Posterior vena cava (tissue), 2 donors: ENCODE data around the gene LRRC72. TPM values are rescaled to one million over a fixed set of nuclear protein-coding genes. Genes with fewer than 3 reads are reported as not detected.

Source experiments
- DNase-seq: peaks from one replicate; pipeline ENCODE4 v3.0.0-alpha.2; 2020; ENCODE audit warnings: low spot score
- intact Hi-C, 2 donors: fragments of 100-400 bp; cut with DNase I; formaldehyde crosslinking; loops; one replicate each; pipeline versions ENCODE4 v1.14.1 to v1.14.2; 2022 to 2023
- total RNA-seq, 2 donors: library from RNA; stranded (reverse); fragmentation: NEBNext Ultra II Directional; extraction: Animal tissue kit (Norgen Biotek cat#: 25700); gene quantifications; one replicate each; pipeline ENCODE4 v1.2.1, GENCODE V29; 2021
- donor health status: DM: yes; HTN: yes; CAD: no.
- donor health status: DM: yes; HTN: yes; CAD: no.

LRRC72 gene
- total RNA-seq, 2 donors from 2014 or later, result not detected

GRCh38 chr7:16604054-16604453 lies 77.4 kb downstream of the LRRC72 start:
- intact Hi-C loops, result no loop called here
- no peak for DNase-seq

DNA sequence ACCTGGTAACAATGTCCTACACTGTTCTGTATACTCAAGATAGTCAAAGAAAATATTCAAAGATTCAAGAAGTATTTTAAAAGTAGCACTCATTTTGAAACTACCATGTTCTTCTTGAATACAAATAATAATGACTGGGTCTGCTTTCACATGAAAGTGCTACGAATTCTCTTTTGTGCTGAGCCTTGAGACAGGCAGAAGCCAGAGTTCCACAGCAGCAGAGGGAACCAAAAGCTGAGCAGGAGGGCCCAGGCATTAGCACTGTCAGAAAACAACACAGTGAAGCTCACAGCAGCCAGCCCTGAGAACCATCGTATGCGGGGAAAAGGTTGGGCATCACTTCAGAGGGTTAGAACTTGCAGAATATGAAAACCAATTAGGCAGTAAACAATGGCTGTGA lies 80.1 kb downstream of the LRRC72 start:
- intact Hi-C loops, result no loop called here
- no peak for DNase-seq

- intact Hi-C loops, result no loop called here
- DNase-seq, result no peak
Observed at GRCh38 chr7:16609842-16610450, 83.3 kb downstream of the LRRC72 start.

DNA sequence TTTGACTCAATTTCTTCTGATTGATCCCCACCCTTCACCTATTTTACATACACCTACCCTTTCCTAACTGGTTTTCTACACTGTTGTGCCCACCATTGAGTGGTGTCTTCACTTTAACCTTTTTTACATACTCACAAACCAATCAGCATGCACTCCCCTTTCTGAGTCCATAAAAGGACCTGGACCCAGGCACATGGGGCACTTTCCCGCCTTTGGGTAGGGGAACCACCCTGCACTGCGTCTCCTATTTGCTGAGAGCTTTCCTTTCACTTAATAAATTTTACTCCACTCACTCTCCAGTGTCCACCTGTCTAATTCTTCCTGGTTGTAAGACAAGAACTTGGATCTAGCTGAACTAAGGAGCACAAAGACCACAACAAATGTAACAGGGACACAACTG lies 85.1 kb downstream of the LRRC72 start:
- intact Hi-C loops, result no loop called here
- no peak for DNase-seq

DNA sequence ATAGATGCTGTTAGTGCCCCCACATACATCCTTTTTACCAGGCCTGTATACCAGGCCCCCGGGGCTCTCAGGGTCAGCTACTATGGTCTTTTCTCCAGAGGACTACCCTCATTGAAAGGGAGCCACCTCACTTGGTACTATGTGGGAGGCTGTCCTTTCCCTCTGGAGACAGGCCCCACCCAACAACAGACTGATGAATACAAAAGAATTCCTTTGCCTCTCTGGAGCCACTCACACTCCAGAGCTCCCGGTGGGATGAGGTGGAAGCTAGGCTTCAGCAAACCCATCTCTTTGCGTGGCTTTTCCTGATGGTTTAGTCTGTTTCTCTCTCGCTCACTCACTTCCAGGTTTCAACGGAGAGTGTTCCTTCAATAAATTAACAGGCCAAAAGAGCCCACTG lies 88.6 kb downstream of the LRRC72 start:
- intact Hi-C loops, result no loop called here
- DNase-seq, result no peak

GRCh38 chr7:16616122-16616521 lies 89.5 kb downstream of the LRRC72 start:
- no peak for DNase-seq
- intact Hi-C loops, result no loop called here

- DNase-seq, result no peak
- intact Hi-C loops, result no loop called here
Observed at GRCh38 chr7:16616542-16616941, 89.9 kb downstream of the LRRC72 start.

DNA sequence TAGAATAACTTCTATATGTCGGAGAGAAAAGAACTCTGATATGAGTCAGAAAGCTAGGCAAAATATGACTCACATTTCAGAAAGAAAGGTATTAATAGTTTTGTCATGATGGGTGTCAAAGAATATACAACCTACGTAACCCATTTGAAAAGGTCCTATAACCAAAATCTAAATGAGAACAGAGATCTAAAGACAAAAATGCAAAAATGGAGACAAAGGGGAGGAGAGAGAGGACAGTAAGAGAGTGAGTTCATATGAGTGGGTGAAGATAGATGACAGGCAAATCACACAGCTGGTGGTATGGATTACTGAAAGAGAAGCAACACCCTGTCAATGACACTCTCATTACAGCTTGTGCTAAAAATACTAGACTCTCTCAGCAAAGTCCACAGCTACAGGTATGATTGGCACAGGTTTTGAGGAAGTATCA lies 93.4 kb downstream of the LRRC72 start:
- intact Hi-C loops, result no loop called here
- DNase-seq, result no peak

DNA sequence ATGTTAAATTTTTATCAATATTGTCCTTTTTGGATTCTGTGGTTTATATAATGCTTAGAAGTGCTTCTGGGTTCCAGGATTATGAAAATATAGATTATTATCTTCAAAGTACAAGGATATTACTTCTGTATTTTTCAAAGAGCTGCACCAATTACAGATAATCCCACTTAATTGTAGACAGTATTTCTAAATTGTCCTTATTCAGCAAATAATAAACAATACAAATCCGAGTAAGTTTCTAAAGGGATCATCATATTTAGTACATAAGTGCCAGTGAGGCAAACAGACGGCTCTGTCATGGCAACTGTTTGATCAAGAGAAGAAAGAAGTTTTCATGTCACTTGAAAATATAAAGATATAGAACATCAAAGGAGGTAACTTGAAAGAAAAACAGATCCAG lies 99.8 kb downstream of the LRRC72 start:
- intact Hi-C loops, result no loop called here
- no peak for DNase-seq

DNA sequence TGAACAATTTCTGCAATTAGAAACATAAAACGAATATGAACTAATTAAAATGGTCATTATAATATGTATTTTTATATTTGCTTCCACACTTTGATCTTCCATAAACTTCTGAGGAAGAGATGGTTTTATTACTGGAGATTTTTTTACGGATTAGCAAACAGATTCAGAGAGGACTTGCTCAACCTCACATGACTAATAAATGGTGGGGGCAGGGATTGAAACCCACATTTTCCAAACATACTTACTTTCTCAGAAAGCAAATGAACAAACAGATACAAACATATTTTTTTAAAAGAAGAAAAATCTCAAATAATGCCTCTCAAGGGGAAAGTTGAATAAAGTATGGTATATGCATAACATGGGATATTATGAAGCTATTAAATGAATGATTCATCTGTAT lies 100.6 kb downstream of the LRRC72 start:
- intact Hi-C loops, result no loop called here
- no peak for DNase-seq

GRCh38 chr7:16630654-16631053 lies 104.0 kb downstream of the LRRC72 start:
- DNase-seq, result no peak
- intact Hi-C loops, result no loop called here

Other genes with a start within 250 kb of the LRRC72 start
- 1 to 10 TPM; 4.7 to 5.3 TPM for gene CRPPA, start 105.3 kb upstream of the LRRC72 start, total RNA-seq
- gene SOSTDC1, start 61.1 kb upstream of the LRRC72 start, total RNA-seq, result not detected
- 10 to 100 TPM; 14.6 to 14.8 TPM for gene ANKMY2, start 118.9 kb downstream of the LRRC72 start, total RNA-seq
- 10 to 100 TPM; 25.1 to 31.3 TPM for gene BZW2, start 119.4 kb downstream of the LRRC72 start, total RNA-seq
- gene TSPAN13, start 226.9 kb downstream of the LRRC72 start, total RNA-seq, result 1 to 10 TPM; 7.8 to 8.5 TPM